Measurements from ENCODE around the gene HUS1B. TPM values are rescaled to one million over a fixed set of nuclear protein-coding genes. Genes with fewer than 3 reads are reported as not detected.

The HUS1B gene
- total and polyA plus RNA-seq, 2 of the 13 experiments (the other 11 are each of a cell fraction or from before 2014, with no cell fraction given), result 0.18 to 0.40 TPM

DNA sequence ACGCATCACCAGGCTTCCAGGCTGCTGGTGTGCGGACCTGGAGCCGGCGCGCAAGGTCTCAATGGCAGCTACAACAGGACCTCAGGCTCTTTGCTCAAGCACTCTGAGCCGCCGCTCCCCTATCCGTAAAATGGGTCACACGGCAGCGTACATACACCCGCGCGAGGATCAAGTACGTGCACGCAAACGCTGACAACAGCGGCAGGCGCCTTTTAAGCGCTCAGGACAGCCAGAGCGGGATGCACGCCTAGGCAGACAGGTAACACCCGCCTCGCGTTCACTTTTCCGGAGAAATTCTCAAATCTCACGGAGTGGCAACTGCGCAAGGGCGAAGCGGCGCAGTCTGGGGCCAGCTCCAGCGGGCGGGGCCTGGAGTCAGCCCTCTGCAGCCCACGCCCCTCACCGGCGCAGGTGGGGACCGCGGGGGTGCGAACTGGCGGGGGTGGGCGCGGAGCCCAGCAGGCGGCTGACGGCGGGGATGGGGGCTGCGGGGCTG, 35.5 kb upstream of the HUS1B start (continued):
- TF ChIP-seq SUZ12 (IDR thresholded peaks at IDR 0.05; ENCODE audit: low read depth, low read length), result no peak
- TF ChIP-seq ZNF225 (CRISPR knock-in tag; IDR thresholded peaks at IDR 0.05), result peak; percentile 24; the same call in 1 of the 2 replicates
- TF ChIP-seq, protein P1, sequence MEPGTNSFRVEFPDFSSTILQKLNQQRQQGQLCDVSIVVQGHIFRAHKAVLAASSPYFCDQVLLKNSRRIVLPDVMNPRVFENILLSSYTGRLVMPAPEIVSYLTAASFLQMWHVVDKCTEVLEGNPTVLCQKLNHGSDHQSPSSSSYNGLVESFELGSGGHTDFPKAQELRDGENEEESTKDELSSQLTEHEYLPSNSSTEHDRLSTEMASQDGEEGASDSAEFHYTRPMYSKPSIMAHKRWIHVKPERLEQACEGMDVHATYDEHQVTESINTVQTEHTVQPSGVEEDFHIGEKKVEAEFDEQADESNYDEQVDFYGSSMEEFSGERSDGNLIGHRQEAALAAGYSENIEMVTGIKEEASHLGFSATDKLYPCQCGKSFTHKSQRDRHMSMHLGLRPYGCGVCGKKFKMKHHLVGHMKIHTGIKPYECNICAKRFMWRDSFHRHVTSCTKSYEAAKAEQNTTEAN (CRISPR knock-in tag; conservative IDR thresholded peaks at IDR 0.05), result no peak
- TF ChIP-seq, protein P2, sequence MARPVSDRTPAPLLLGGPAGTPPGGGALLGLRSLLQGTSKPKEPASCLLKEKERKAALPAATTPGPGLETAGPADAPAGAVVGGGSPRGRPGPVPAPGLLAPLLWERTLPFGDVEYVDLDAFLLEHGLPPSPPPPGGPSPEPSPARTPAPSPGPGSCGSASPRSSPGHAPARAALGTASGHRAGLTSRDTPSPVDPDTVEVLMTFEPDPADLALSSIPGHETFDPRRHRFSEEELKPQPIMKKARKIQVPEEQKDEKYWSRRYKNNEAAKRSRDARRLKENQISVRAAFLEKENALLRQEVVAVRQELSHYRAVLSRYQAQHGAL (CRISPR knock-in tag; IDR thresholded peaks at IDR 0.05; ENCODE audit: not compliant biosample characterization), result no peak
- TF ChIP-seq SSRP1 (CRISPR knock-in tag; IDR thresholded peaks at IDR 0.05), result 0 out of 2 replicates have a peak, but pooled peaks have one; percentile 6
- no peak for TF ChIP-seq HES4 (CRISPR knock-in tag; IDR thresholded peaks at IDR 0.05; ENCODE audit: borderline replicate concordance)
- no peak for TF ChIP-seq ZSCAN22 (CRISPR knock-in tag; IDR thresholded peaks at IDR 0.05)
- TF ChIP-seq, protein P3, sequence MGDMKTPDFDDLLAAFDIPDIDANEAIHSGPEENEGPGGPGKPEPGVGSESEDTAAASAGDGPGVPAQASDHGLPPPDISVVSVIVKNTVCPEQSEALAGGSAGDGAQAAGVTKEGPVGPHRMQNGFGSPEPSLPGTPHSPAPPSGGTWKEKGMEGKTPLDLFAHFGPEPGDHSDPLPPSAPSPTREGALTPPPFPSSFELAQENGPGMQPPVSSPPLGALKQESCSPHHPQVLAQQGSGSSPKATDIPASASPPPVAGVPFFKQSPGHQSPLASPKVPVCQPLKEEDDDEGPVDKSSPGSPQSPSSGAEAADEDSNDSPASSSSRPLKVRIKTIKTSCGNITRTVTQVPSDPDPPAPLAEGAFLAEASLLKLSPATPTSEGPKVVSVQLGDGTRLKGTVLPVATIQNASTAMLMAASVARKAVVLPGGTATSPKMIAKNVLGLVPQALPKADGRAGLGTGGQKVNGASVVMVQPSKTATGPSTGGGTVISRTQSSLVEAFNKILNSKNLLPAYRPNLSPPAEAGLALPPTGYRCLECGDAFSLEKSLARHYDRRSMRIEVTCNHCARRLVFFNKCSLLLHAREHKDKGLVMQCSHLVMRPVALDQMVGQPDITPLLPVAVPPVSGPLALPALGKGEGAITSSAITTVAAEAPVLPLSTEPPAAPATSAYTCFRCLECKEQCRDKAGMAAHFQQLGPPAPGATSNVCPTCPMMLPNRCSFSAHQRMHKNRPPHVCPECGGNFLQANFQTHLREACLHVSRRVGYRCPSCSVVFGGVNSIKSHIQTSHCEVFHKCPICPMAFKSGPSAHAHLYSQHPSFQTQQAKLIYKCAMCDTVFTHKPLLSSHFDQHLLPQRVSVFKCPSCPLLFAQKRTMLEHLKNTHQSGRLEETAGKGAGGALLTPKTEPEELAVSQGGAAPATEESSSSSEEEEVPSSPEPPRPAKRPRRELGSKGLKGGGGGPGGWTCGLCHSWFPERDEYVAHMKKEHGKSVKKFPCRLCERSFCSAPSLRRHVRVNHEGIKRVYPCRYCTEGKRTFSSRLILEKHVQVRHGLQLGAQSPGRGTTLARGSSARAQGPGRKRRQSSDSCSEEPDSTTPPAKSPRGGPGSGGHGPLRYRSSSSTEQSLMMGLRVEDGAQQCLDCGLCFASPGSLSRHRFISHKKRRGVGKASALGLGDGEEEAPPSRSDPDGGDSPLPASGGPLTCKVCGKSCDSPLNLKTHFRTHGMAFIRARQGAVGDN (CRISPR knock-in tag; IDR thresholded peaks at IDR 0.05), result peak; percentile 44; the same call in 1 of the 2 replicates
- TF ChIP-seq, protein P4, sequence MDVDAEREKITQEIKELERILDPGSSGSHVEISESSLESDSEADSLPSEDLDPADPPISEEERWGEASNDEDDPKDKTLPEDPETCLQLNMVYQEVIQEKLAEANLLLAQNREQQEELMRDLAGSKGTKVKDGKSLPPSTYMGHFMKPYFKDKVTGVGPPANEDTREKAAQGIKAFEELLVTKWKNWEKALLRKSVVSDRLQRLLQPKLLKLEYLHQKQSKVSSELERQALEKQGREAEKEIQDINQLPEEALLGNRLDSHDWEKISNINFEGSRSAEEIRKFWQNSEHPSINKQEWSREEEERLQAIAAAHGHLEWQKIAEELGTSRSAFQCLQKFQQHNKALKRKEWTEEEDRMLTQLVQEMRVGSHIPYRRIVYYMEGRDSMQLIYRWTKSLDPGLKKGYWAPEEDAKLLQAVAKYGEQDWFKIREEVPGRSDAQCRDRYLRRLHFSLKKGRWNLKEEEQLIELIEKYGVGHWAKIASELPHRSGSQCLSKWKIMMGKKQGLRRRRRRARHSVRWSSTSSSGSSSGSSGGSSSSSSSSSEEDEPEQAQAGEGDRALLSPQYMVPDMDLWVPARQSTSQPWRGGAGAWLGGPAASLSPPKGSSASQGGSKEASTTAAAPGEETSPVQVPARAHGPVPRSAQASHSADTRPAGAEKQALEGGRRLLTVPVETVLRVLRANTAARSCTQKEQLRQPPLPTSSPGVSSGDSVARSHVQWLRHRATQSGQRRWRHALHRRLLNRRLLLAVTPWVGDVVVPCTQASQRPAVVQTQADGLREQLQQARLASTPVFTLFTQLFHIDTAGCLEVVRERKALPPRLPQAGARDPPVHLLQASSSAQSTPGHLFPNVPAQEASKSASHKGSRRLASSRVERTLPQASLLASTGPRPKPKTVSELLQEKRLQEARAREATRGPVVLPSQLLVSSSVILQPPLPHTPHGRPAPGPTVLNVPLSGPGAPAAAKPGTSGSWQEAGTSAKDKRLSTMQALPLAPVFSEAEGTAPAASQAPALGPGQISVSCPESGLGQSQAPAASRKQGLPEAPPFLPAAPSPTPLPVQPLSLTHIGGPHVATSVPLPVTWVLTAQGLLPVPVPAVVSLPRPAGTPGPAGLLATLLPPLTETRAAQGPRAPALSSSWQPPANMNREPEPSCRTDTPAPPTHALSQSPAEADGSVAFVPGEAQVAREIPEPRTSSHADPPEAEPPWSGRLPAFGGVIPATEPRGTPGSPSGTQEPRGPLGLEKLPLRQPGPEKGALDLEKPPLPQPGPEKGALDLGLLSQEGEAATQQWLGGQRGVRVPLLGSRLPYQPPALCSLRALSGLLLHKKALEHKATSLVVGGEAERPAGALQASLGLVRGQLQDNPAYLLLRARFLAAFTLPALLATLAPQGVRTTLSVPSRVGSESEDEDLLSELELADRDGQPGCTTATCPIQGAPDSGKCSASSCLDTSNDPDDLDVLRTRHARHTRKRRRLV (CRISPR knock-in tag; IDR thresholded peaks at IDR 0.05), result no peak
- no peak for TF ChIP-seq KLF12 (CRISPR knock-in tag; IDR thresholded peaks at IDR 0.05; ENCODE audit: borderline replicate concordance)
- no peak for TF ChIP-seq KAT8 (CRISPR knock-in tag; IDR thresholded peaks at IDR 0.05)
- no peak for TF ChIP-seq PRMT3 (CRISPR knock-in tag; IDR thresholded peaks at IDR 0.05; ENCODE audit: borderline replicate concordance, low read depth)
- TF ChIP-seq TAF15 (IDR thresholded peaks at IDR 0.05; ENCODE audit: low read depth, low read length, poor library complexity, severe bottlenecking), result no peak
- TF ChIP-seq RFX1 (IDR thresholded peaks at IDR 0.05), result no peak
